ENCODE results near the gene IGF1R.

Gene IGF1R

DNA sequence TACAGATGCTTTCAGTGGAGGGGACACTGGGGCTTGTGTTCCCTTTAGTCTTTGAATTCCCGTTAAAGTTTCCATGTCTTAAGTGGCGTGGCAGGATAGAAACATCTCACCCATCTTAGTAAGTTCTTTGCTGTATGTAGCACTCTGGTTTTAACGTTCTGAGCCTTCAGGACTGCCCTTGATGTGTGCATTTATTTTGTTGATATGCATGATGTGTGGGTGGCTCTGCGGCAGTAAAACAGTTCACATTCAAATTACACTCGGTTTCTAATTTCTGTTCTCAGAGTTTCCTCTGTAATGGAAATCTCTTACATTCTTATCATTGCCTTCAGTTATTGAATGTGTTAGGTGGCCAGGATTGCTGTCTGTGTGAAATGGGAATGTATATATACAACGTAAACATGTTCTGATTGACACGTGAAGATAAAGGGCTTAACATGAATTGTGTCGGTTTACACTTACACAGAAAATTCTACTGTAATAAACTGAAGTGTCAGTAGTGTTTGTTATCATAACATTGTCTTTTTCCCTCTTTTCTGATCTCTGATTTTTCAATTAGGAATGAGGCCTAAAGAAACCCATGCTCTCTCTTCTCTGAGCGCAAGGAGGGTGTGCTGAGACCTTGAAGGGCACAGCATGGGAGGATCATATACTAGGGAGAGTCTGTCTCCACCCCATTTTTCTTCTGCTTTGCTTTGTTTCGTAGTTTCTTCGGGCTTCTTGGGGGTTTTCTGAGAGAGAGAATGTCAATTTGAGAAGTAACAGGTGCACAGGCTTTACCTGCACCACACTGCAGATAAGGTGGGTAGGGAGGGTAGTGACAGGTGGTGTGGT, 51.5 kb downstream of the IGF1R start:
- FAIRE-seq = no peak
- DNase-seq (ENCODE audit: extremely low spot score, insufficient read length, low read depth) = no peak

GRCh38 chr15:98700519-98700918, 52.2 kb downstream of the IGF1R start:
- FAIRE-seq (no peak), DNase-seq (ENCODE audit: extremely low spot score, insufficient read length, low read depth) (no peak)

GRCh38 chr15:98703126-98703685, 54.9 kb downstream of the IGF1R start:
- DNase-seq (ENCODE audit: extremely low spot score, insufficient read length, low read depth) (no peak), FAIRE-seq (no peak)

DNA sequence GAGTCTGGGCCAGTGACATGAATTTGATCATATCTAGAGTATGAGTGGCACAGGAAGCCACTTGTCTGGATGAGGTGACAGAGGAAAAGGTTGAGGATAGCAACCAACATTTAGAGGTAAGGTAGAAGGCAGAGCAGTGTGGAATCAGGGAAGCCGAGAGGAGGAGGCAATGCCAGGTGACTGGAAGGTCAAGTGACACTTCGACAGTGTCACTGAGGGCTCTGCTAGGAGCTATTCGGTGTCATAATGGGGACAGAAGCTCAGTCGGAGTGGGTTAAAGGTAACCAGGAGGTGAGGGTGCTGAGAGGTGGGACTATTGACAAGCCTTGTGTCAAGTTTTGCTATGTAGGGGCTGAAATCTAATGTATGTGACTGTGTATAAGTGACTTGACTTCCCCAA, 56.7 kb downstream of the IGF1R start:
- FAIRE-seq = no peak
- no peak for DNase-seq (ENCODE audit: extremely low spot score, insufficient read length, low read depth)

DNA sequence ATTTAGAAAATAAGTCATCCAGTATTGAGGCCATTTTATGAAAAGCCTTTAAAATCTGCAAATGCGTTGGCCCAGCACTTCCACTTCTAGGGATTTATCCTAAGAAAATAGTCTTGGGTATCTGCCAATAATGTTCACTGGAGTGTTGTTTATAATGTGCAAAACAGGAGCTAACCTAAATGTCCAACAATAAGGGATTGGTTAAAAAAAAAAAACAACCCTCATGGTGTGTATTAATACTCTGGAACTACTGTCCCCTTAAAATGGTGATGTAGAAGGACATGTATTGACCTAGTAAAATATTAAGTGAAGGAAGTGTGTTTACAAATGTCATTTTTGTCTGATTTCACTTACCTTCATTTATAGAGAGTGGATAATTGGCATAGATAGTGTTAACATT, 58.0 kb downstream of the IGF1R start:
- no peak for FAIRE-seq
- DNase-seq (ENCODE audit: extremely low spot score, insufficient read length, low read depth) = no peak

DNA sequence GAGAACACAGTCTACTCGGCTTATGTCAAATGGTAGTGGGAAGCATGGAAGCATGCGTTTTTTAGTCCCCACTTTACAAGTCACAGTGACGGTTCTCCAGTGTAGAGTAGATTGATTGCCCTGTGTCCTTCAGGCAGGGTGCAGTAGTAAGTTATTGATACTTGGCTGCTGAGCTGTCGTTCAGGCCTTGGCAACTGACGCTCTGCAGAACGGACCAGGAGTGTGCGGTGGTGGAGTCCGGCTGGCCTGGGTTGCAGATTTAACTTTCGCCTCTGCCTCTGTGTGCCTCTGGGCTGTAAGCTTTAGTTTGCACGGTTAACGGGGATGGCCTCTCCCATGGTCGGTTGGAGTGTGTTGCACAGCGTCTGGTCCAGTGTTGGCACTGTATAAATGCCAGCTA, 58.6 kb downstream of the IGF1R start:
- FAIRE-seq (no peak), DNase-seq (ENCODE audit: extremely low spot score, insufficient read length, low read depth) (no peak)

GRCh38 chr15:98708037-98708590, 59.8 kb downstream of the IGF1R start:
- no peak for FAIRE-seq

GRCh38 chr15:98711810-98712209, 63.5 kb downstream of the IGF1R start:
- DNase-seq (ENCODE audit: extremely low spot score, insufficient read length, low read depth) (no peak), FAIRE-seq (no peak)

More at GRCh38 chr15:98708037-98708590, 59.8 kb downstream of the IGF1R start:
- no peak for DNase-seq (ENCODE audit: extremely low spot score, insufficient read length, low read depth)

DNA sequence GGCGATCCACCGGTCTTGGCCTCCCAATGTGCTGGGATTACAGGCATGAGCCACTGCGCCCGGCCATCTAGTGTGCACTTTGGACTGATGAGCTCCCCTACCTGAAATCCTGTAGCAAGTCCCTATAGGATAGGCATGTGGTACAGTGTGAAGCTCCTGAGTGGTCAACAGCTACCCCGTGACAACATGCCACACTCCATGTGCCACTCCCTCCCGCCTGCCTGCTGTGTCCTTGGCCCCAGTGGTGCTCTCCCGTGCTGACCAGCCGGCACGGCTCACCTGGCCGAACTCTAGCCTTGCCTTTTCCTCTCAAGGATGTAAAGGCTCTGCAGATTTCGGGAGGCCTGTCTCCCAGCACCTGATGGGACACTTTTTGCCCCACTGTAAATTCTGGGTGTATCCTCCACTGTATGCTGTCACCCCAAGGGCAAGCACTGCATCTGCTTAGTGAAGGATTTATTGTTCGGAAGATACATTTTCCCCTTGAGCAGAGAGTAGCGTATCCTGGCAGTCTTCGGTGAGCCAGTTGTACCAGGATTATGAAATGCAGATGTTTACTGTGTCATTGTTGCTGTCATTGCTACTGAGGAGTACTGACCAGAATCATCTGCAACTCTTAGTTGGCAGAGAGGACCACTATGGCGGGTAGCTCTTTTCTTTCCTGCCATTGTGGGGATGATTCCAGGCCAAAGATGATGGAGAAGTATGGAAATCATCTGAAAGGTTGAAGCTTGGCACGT, 64.7 kb downstream of the IGF1R start:
- FAIRE-seq = no peak
- no peak for DNase-seq (ENCODE audit: extremely low spot score, insufficient read length, low read depth)

DNA sequence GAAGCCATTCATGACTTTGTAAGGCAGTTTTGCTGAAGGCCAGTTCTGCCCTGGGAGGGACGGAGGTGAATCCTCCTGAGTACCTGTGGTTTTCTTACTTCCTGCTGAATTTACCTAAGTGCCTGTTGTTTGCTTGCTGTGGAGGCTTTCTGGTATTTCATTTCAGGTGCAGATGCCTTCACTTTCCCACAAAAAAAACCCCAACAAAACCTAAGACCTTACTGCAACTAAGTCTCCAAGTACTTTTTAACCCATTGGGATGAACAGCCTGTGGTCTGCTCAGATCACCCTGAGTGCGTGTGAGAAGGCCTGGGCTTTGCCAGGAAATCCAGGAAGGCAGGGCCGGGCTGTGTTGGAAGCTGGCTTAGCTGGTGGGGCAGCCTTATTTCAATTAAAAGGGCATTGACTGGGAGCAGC, 65.3 kb downstream of the IGF1R start:
- DNase-seq (ENCODE audit: extremely low spot score, insufficient read length, low read depth) (no peak), FAIRE-seq (peak; percentile 59)

- DNase-seq (ENCODE audit: extremely low spot score, insufficient read length, low read depth) (no peak), FAIRE-seq (no peak)
Observed at GRCh38 chr15:98714922-98715321, 66.6 kb downstream of the IGF1R start.

DNA sequence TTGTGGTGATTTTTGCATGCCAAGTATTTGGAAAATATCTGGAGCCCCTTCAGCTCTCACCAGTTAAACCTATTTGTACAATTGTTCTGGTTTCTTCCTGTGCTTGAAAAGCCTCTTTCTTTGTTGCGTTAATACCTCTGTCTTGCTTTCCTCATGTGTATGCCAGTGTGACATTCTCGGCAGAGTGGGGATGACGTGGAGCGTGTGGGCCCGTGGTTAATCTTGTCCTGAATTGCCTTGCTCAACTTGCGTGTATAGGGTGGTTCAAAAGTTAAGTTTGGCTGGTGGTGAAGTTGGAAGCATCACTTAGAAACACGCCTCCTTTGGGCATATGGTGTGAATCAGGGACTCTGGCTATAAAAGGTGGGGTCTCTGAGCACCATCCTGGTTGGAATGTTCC, 67.1 kb downstream of the IGF1R start:
- DNase-seq (ENCODE audit: extremely low spot score, insufficient read length, low read depth) (no peak), FAIRE-seq (no peak)

DNA sequence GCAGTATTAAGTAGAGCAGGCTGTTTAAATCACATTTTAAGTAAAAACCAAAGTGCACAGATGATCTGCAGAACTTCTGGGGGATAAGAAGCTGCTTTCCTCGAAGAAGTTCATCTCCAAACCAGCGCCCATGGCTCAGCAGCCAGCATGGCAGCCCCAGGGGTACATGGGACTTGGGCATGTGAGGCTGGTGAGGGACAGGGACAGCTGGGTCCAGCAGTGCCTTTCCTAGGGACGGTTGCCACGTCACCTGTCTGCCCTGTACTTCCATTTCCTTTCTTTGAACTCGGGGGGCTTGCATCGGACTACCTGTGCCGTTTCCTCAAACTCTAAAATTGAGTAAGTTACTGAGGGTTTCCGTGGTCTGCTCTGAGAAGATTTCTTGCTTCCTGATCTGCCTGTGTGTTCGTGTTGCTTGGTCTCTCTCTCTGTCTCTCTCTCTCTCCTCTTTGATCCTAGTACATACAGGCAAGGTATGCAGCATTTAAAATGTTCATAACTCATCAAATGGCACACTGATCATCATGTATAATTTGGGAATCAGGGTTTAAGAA, 67.6 kb downstream of the IGF1R start:
- no peak for FAIRE-seq

DNA sequence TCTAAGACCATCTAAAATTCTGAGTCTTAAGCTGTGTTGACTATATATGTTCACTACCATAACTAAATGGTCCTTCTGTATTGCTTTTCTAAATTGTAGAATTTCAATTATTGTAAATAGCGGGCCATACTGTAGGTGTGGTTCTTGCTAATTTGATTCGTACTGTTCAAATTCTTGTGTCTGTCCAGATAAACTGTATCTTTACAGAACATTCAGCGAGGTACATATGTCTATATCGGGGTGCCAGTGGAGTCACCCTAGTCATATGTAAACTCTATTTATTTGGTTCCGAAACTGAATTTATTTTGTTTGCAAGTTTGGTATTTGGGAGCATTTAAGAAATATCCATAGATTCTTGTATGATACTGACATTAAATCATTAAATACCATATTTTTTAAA, 69.0 kb downstream of the IGF1R start:
- FAIRE-seq = no peak

More for the DNA sequence above, 67.6 kb downstream of the IGF1R start:
- DNase-seq (ENCODE audit: extremely low spot score, insufficient read length, low read depth) = no peak

DNA sequence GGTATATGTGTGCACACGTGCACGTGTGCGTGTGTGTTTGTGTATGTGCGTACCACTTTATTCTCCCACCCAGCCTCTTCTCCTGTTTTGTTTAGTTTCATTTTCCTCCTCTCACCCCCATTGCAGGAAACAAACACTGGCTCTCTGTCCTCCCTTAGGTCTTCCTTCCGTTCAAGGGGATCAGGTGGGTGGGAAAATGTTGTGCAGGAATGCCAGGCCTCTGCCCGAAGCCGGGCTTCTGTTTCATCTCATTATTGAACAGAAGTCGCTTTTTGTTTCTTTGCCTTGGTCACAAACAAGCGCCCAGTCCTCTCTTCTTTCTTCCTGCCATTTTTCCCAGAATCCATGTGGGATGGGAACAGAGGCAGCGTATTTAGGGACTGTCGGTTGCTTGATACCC, 69.6 kb downstream of the IGF1R start:
- no peak for FAIRE-seq
- no peak for DNase-seq (ENCODE audit: extremely low spot score, insufficient read length, low read depth)

More for the DNA sequence above, 69.0 kb downstream of the IGF1R start:
- no peak for DNase-seq (ENCODE audit: extremely low spot score, insufficient read length, low read depth)

- no peak for FAIRE-seq
- no peak for DNase-seq (ENCODE audit: extremely low spot score, insufficient read length, low read depth)
Observed at GRCh38 chr15:98718426-98719136, 70.2 kb downstream of the IGF1R start.

- no peak for DNase-seq (ENCODE audit: extremely low spot score, insufficient read length, low read depth)
- no peak for FAIRE-seq
Observed at GRCh38 chr15:98719137-98719740, 70.9 kb downstream of the IGF1R start.

DNA sequence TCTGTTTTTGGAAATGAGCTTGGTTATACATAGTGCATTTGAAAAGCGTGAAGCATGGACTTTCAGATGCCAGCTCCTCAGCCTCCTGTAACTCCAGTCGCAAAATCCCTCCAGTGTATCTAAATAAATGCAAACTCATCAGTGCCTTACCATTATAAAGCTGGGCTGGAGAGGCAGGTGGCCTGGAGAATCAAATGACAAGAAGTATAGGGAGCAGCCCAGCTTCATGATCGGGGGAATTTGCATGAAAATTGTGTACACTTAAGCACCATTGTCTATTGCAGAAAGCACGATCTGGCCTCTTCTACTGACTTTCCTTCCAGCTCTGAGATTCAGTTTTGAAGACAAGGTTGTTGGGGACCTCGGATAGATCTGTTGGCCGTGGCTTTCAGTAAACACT, 71.7 kb downstream of the IGF1R start:
- FAIRE-seq (no peak), DNase-seq (ENCODE audit: extremely low spot score, insufficient read length, low read depth) (no peak)

All from GM18507 (cell line).